Measurements from ENCODE around the gene DNAH3. TPM values are rescaled to one million over a fixed set of nuclear protein-coding genes. Genes with fewer than 3 reads are reported as not detected.
"Not testable (repeated sequence)": the region's sequence is repeated elsewhere in the genome, so short reads cannot be mapped to it uniquely, and the experiment has no call there.

Gene DNAH3
- total RNA-seq, 1 experiment from 2014 or later: 0.15 TPM

GRCh38 chr16:21055738-21056137 is 94.9 kb downstream of the DNAH3 start:
- BruUV-seq (replicated peaks); CTCF ChIA-PET; DNase-seq (ENCODE audit: low read depth, low spot score); H3K36me3 ChIP-seq (ENCODE audit: control insufficient read depth in 1 of 2, insufficient read depth in 2 of 2, low read length in 2 of 2); intact Hi-C loops (cut with micrococcal nuclease); H3K4me1 ChIP-seq (ENCODE audit: control insufficient read depth in 1 of 2, insufficient read depth in 2 of 2, low read length in 2 of 2); H3K9me2 ChIP-seq (ENCODE audit: insufficient read depth); H3K79me2 ChIP-seq (ENCODE audit: insufficient read depth, low read length); H3K4me3 ChIP-seq (replicated peaks in 1 of 2; ENCODE audit: low read depth in 1 of 2, low read length in 2 of 2); H3K4me2 ChIP-seq (ENCODE audit: low read length); H3K27ac ChIP-seq (ENCODE audit: low read depth, low read length); H3K9ac ChIP-seq (ENCODE audit: low read length); H3K9me3 ChIP-seq (ENCODE audit: control insufficient read depth in 1 of 2, insufficient read depth in 1 of 2, low read depth in 1 of 2, low read length in 2 of 2); POLR2A ChIA-PET; H2AFZ ChIP-seq (ENCODE audit: low read depth, low read length, poor library complexity, severe bottlenecking); ATAC-seq; H4K20me1 ChIP-seq (ENCODE audit: insufficient read depth): not testable (repeated sequence)
- RAD21 ChIA-PET (ENCODE audit: low non-redundant PET in 1 of 2, low total read pairs in 2 of 2, uncharacterized antibody in 2 of 2, unreplicated experiment in 2 of 2): interaction anchor here in 1 of 2 experiments (0.6 kb wide), 1 partner anchor 68 kb away, joined by 3 read pairs; no protein-coding TSS in a partner anchor
- peaks cover 12% of the 10 kb centered on the region; the same call in 1 of the 2 replicates for H3K27me3 ChIP-seq (ENCODE audit: insufficient read depth, low read length)

GRCh38 chr16:21053590-21053989 is 97.1 kb downstream of the DNAH3 start:
- intact Hi-C loops (cut with micrococcal nuclease): no loop called here
- TF ChIP-seq CTCF (IDR thresholded peaks at IDR 0.05 in 2 of 3, conservative IDR thresholded peaks at IDR 0.05 in 1 of 3; ENCODE audit: borderline replicate concordance in 1 of 3, insufficient read depth in 1 of 3, low read depth in 2 of 3, low read length in 2 of 3): no peak

GRCh38 chr16:21048091-21048912 is 102.3 kb downstream of the DNAH3 start:
- intact Hi-C loops (cut with micrococcal nuclease); BruUV-seq (replicated peaks); H3K4me1 ChIP-seq (ENCODE audit: control insufficient read depth in 1 of 2, insufficient read depth in 2 of 2, low read length in 2 of 2); H3K9me3 ChIP-seq (ENCODE audit: control insufficient read depth in 1 of 2, insufficient read depth in 1 of 2, low read depth in 1 of 2, low read length in 2 of 2); CTCF ChIA-PET; H3K9ac ChIP-seq (ENCODE audit: low read length); H3K4me2 ChIP-seq (ENCODE audit: low read length); H3K27ac ChIP-seq (ENCODE audit: low read depth, low read length); H3K4me3 ChIP-seq (replicated peaks in 1 of 2; ENCODE audit: low read depth in 1 of 2, low read length in 2 of 2); H2AFZ ChIP-seq (ENCODE audit: low read depth, low read length, poor library complexity, severe bottlenecking); H3K9me2 ChIP-seq (ENCODE audit: insufficient read depth); POLR2A ChIA-PET; H3K79me2 ChIP-seq (ENCODE audit: insufficient read depth, low read length); ATAC-seq; DNase-seq (ENCODE audit: low read depth, low spot score); H4K20me1 ChIP-seq (ENCODE audit: insufficient read depth); RAD21 ChIA-PET (ENCODE audit: low non-redundant PET in 1 of 2, low total read pairs in 2 of 2, uncharacterized antibody in 2 of 2, unreplicated experiment in 2 of 2); H3K27me3 ChIP-seq (ENCODE audit: insufficient read depth, low read length); H3K36me3 ChIP-seq (ENCODE audit: control insufficient read depth in 1 of 2, insufficient read depth in 2 of 2, low read length in 2 of 2): not testable (repeated sequence)

More at GRCh38 chr16:21053590-21053989, 97.1 kb downstream of the DNAH3 start:
- Histone ChIP-seq H2AFZ (ENCODE audit: low read depth, low read length, poor library complexity, severe bottlenecking) (no peak overlapping the region), H3K4me3 (replicated peaks in 1 of 2; ENCODE audit: low read depth in 1 of 2, low read length in 2 of 2) (no peak overlapping the region), H3K9me3 (ENCODE audit: control insufficient read depth in 1 of 2, insufficient read depth in 1 of 2, low read depth in 1 of 2, low read length in 2 of 2) (no peaks in the 10 kb centered on the region), H3K36me3 (ENCODE audit: control insufficient read depth in 1 of 2, insufficient read depth in 2 of 2, low read length in 2 of 2) (no peaks in the 10 kb centered on the region), H3K9me2 (ENCODE audit: insufficient read depth) (no peaks in the 10 kb centered on the region), H4K20me1 (ENCODE audit: insufficient read depth) (no peaks in the 10 kb centered on the region), H3K27me3 (ENCODE audit: insufficient read depth, low read length) (peaks cover 12% of the 10 kb centered on the region; the same call in 1 of the 2 replicates), H3K27ac (ENCODE audit: low read depth, low read length) (no peak overlapping the region), H3K9ac (ENCODE audit: low read length) (no peak overlapping the region), H3K4me2 (ENCODE audit: low read length) (no peak overlapping the region), H3K79me2 (ENCODE audit: insufficient read depth, low read length) (no peaks in the 10 kb centered on the region), H3K4me1 (ENCODE audit: control insufficient read depth in 1 of 2, insufficient read depth in 2 of 2, low read length in 2 of 2) (no peaks in the 10 kb centered on the region)
- ChIA-PET POLR2A (no interaction called here), CTCF (no interaction called here), RAD21 (ENCODE audit: low non-redundant PET in 1 of 2, low total read pairs in 2 of 2, uncharacterized antibody in 2 of 2, unreplicated experiment in 2 of 2) (no interaction called here)
- no peak for DNase-seq (ENCODE audit: low read depth, low spot score)
- ATAC-seq: no peak
- no TSS peak for BruUV-seq (replicated peaks)
